HG03064 (cell line): Measurements from ENCODE around the gene PYDC1.
"Not testable (repeated sequence)": the region's sequence is repeated elsewhere in the genome, so short reads cannot be mapped to it uniquely, and the experiment has no call there.

Experiments used
- ATAC-seq: cut with Tn5 transposase; IDR thresholded peaks from one replicate; pipeline ENCODE4 v1.9.1; 2021; ENCODE audit warnings: low read depth; ENCODE audit not compliant: unreplicated experiment

Gene PYDC1

DNA sequence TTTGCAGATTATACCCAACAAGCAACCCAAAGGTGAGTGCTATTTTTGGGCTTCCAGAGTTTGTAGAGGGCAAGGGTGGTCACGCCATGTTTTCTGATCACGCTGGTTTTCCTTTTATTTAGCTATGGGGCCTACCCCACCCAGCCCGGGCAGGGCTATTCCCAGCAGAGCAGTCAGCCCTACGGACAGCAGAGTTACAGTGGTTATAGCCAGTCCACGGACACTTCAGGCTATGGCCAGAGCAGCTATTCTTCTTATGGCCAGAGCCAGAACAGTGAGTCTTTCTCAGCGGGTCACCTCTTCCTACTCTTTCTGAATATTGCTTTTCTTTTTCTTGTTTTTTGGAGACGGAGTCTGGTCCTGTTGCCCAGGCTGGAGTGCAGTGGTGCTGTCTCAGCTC lies 34.5 kb downstream of the PYDC1 start:
- no peak for ATAC-seq

GRCh38 chr16:31181102-31181830 lies 35.7 kb downstream of the PYDC1 start:
- ATAC-seq: no peak

DNA sequence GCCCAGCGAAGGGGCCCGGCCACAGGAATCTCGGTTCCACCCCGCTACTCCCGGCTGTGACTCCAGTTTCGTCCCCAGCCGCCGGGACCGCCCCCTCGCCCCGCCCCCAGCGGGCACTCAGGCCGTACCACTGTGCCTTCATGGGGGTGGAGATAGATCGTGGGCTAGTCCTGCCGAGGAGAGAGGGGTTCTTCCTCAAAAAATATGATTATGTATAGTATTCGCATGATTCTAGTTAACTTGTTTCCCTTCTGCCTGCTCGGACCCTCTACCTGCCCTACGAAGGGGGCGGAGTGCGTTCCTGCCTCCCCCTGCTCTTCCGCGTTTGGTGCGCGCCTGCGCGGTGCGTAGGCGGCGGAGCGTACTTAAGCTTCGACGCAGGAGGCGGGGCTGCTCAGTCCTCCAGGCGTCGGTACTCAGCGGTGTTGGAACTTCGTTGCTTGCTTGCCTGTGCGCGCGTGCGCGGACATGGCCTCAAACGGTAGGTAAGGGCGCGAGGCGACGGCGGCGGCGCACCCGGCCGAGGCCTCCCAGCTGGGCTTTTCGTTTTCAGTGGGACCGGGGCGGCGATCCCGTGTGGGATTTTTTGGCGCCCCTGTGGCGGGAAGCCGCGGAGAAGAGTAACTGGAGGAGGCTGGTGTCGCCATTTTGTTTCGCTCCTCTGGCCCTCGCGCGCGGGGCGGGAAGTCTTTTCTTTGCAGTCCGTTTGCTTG lies 37.0 kb downstream of the PYDC1 start, which contains the start of gene FUS:
FUS (plus strand) TSS at position 393 of the 713 bp plus-strand sequence; CDS start at position 469, 76 bp downstream.
- peak; percentile 45 for ATAC-seq

- peak; percentile 3 for ATAC-seq
Observed at GRCh38 chr16:31179219-31179746, 37.7 kb downstream of the PYDC1 start.

DNA sequence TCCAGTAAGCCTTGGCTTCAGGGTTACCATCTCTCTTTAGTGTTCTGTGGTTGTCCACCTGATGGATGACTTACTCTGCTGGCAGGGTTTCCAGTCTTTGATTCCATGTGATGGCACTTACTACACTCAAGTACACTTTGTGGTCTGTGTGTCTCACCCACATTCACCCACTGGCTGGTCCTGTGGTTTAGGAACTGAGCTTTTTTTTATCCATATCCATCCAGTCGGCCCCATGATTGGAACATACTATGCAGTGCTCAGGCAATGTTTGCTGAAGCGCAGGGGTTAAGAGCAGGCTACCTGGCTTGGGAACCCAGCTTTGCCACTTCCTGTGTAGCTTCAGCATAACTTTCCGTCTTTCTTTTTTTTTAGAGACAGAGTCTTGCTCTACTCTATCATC lies 39.8 kb downstream of the PYDC1 start:
- ATAC-seq: no peak

DNA sequence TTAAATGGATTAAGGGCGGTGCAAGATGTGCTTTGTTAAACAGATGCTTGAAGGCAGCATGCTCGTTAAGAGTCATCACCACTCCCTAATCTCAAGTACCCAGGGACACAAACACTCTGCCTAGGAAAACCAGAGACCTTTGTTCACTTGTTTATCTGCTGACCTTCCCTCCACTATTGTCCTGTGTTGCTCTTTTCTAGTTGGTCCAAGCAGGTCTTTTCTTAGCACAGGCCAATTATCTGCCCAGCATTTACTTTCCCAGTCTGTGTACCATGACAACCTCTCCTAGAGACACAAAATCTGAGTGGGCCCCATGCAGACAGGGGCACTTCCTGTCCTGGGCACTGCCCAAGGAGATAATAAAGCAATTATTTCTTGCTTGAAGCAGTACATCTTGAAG lies 46.9 kb downstream of the PYDC1 start:
- ATAC-seq: not testable (repeated sequence)

DNA sequence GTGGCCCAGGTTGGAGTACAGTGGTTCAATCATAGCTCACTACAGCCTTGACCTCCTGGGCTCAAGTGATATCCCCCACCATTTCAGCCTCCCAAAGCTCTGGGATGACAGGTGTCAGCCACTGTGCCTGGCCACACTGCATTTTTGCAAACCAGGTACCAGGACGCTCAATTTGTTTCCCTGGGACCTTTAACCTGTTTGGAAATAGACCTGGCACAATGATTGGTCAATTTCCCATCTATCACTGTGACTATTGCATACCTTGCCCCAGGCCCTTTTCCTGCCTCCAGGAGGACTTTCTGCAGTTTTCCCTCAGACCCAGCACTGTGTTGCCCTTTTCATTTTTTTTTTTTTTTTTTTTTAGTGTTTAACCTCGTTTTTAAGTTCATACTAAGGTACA lies 48.1 kb downstream of the PYDC1 start:
- ATAC-seq: no peak

DNA sequence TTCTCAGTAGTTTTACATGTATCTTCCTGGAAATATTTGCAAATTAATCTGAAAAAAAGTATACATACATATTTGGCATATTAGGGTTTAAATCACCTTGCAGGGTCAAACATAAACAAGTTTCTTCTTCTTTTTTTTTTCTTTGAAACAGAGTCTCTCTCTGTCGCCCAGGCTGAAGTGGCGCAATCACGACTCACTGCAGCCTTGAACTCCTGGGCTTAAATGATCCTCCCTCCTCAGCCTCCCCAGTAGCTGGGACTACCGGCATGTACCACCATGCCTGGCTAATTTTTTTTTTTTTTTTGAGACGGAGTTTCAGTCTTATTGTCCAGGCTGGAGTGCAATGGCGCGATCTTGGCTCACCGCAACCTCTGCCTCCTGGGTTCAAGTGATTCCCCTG lies 49.6 kb downstream of the PYDC1 start:
- ATAC-seq: no peak
